DOHH2 (cell line): Measurements from ENCODE around the gene C4orf51.

ENCODE experiments used
- H3F3A ChIP-seq: fragments of 200-600 bp; sonication (generic), shearing (Covaris generic); 2 replicates; pipeline ENCODE4 v1.6.0; 2016; ENCODE audit warnings: antibody characterized with exemption, mild to moderate bottlenecking; ENCODE audit not compliant: control insufficient read depth, insufficient read depth
- H3K27ac ChIP-seq: fragments of 200-600 bp; sonication (generic); 2 replicates; pipeline ENCODE4 v1.5.1; 2014; ENCODE audit warnings: low read depth, mild to moderate bottlenecking, low read length, moderate library complexity
- H3K27me3 ChIP-seq: fragments of 200-600 bp; sonication (generic); 2 replicates; pipeline ENCODE4 v1.6.1; 2014; ENCODE audit warnings: mild to moderate bottlenecking, low read length, mixed read lengths; ENCODE audit not compliant: control insufficient read depth
- H3K36me3 ChIP-seq: fragments of 200-600 bp; sonication (generic); 2 replicates; pipeline ENCODE4 v1.6.1; 2014; ENCODE audit warnings: mild to moderate bottlenecking, low read length, moderate library complexity, mixed read lengths; ENCODE audit not compliant: control insufficient read depth
- H3K4me1 ChIP-seq: fragments of 200-600 bp; sonication (generic); 2 replicates; pipeline ENCODE4 v1.6.1; 2014; ENCODE audit warnings: mild to moderate bottlenecking, low read length, mixed read lengths; ENCODE audit not compliant: control insufficient read depth
- H3K4me2 ChIP-seq: fragments of 200-600 bp; sonication (generic); 2 replicates; pipeline ENCODE4 v1.6.0; 2014; ENCODE audit warnings: mild to moderate bottlenecking, low read length, moderate library complexity
- H3K4me3 ChIP-seq: fragments of 200-600 bp; sonication (generic); 2 replicates; pipeline ENCODE4 v1.5.1; 2014; ENCODE audit warnings: mild to moderate bottlenecking, low read length, mixed read lengths
- H3K79me2 ChIP-seq: fragments of 200-600 bp; sonication (generic); 2 replicates; pipeline ENCODE4 v1.6.1; 2014; ENCODE audit warnings: mild to moderate bottlenecking, low read length, mixed read lengths; ENCODE audit not compliant: control insufficient read depth
- H3K9me2 ChIP-seq: fragments of 200-600 bp; sonication (generic); replicated peaks from 2 replicates; pipeline ENCODE4 v1.6.1; 2014; ENCODE audit warnings: mild to moderate bottlenecking, low read length, mixed read lengths; ENCODE audit not compliant: control insufficient read depth
- H3K9me3 ChIP-seq: fragments of 200-600 bp; sonication (generic); 2 replicates; pipeline ENCODE4 v1.6.1; 2014; ENCODE audit warnings: antibody characterized with exemption, low read length, mixed read lengths; ENCODE audit not compliant: control insufficient read depth, insufficient read depth
- H4K20me1 ChIP-seq: fragments of 200-600 bp; sonication (generic); 2 replicates; pipeline ENCODE4 v1.6.0; 2014; ENCODE audit warnings: low read depth, mild to moderate bottlenecking, antibody characterized with exemption, low read length, moderate library complexity; ENCODE audit not compliant: control insufficient read depth, insufficient read depth
- EZH2phosphoT487 ChIP-seq: fragments of 200-600 bp; sonication (generic); IDR thresholded peaks from 2 replicates; pipeline ENCODE4 v1.6.1; 2017; ENCODE audit warnings: borderline replicate concordance, mild to moderate bottlenecking, antibody characterized with exemption, low read length, moderate library complexity, mixed read lengths
- TF ChIP-seq, protein P1 (sequence below): fragments of 200-600 bp; sonication (generic); IDR thresholded peaks from one replicate; pipeline ENCODE4 v1.5.1; 2014; ENCODE audit warnings: antibody characterized with exemption, mild to moderate bottlenecking, low read depth, low read length; ENCODE audit not compliant: poor library complexity, severe bottlenecking

C4orf51 gene

DNA sequence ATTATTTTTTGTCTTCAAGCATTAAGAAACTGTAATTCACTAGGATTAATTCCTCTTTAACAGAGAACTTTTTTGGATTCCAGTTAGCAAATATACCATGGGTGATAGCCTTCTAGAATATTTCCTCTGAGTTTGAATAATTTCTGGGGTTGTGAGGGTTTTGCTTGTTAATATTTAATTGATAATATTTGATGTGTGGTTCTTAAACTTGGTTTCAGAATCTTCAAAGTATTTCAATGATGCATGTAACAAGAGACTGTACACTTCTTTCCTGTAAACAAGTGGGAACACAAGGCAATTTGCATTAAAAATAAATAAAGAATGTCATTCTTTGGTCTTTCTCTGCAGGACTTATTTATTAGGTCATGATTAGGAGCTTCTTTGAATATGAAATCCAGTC is 9.5 kb upstream of the C4orf51 start:
- Histone ChIP-seq H3K9me2 (no peaks in the 10 kb centered on the region), H3K4me1 (no peaks in the 10 kb centered on the region), H3K27me3 (no peaks in the 10 kb centered on the region), H3K27ac (no peak overlapping the region), H4K20me1 (no peaks in the 10 kb centered on the region), H3K36me3 (no peaks in the 10 kb centered on the region), H3K4me3 (no peak overlapping the region), H3F3A (no peaks in the 10 kb centered on the region), H3K4me2 (no peak overlapping the region), H3K9me3 (no peaks in the 10 kb centered on the region), H3K79me2 (no peaks in the 10 kb centered on the region)
- TF ChIP-seq, protein P1, sequence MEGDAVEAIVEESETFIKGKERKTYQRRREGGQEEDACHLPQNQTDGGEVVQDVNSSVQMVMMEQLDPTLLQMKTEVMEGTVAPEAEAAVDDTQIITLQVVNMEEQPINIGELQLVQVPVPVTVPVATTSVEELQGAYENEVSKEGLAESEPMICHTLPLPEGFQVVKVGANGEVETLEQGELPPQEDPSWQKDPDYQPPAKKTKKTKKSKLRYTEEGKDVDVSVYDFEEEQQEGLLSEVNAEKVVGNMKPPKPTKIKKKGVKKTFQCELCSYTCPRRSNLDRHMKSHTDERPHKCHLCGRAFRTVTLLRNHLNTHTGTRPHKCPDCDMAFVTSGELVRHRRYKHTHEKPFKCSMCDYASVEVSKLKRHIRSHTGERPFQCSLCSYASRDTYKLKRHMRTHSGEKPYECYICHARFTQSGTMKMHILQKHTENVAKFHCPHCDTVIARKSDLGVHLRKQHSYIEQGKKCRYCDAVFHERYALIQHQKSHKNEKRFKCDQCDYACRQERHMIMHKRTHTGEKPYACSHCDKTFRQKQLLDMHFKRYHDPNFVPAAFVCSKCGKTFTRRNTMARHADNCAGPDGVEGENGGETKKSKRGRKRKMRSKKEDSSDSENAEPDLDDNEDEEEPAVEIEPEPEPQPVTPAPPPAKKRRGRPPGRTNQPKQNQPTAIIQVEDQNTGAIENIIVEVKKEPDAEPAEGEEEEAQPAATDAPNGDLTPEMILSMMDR: no peak
- TF ChIP-seq EZH2phosphoT487: no peak

DNA sequence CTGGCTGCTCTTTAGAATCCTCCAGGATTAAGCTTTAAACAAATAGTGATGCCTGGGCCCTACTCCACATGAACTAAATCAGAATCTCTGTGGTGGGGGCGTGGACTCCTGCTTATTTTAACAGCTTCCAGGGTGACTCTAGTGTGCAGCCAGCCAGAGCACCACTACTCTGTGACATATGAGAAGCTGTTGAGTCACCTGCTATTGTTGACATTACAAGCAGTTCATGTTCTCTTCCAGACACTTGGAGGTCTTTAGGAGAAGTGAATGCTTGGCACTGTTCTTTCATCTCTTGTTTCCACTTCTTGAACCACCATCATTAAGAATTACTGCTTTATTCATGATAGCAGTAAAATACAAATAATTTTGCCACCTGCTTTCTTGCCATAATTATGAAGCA is 426 bp upstream of the C4orf51 start:
- H3K4me2 ChIP-seq: no peak overlapping the region
- no peaks in the 10 kb centered on the region; the same call in 1 of the 2 replicates for H3K27me3 ChIP-seq
- no peaks in the 10 kb centered on the region for H4K20me1 ChIP-seq
- H3F3A ChIP-seq: no peaks in the 10 kb centered on the region
- no peaks in the 10 kb centered on the region for H3K9me2 ChIP-seq
- H3K36me3 ChIP-seq: no peaks in the 10 kb centered on the region
- H3K79me2 ChIP-seq: no peaks in the 10 kb centered on the region
- no peaks in the 10 kb centered on the region; the same call in 1 of the 2 replicates for H3K9me3 ChIP-seq
- no peaks in the 10 kb centered on the region for H3K4me1 ChIP-seq
- no peak overlapping the region for H3K4me3 ChIP-seq
- no peak for TF ChIP-seq EZH2phosphoT487
- TF ChIP-seq, protein P1: no peak
- no peak overlapping the region for H3K27ac ChIP-seq

DNA sequence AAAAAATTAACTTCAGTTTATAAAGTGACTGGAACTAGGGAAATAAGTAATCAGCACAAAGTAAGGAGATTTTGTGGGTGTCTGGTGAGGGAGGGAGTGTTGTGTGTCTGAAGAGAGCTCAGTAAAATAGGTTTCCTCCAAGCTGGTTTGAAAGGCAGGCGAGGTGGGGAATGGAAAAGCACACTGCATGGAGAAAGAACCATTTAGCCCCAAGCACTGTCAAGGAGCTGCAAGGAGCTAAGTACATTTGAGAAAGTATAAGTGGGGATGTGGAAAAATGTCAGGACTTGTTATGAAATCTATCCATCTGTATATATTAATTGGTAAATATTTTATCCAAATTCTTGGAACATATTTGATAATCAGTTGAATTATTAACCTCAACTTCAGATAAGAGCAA is 956 bp downstream of the C4orf51 start:
- Histone ChIP-seq H3K9me2 (no peaks in the 10 kb centered on the region), H3K27me3 (no peaks in the 10 kb centered on the region; the same call in 1 of the 2 replicates), H3K4me1 (no peaks in the 10 kb centered on the region), H3K4me3 (no peak overlapping the region), H3K36me3 (no peaks in the 10 kb centered on the region), H3K79me2 (no peaks in the 10 kb centered on the region), H3F3A (no peaks in the 10 kb centered on the region), H3K27ac (no peak overlapping the region), H3K4me2 (no peak overlapping the region), H4K20me1 (no peaks in the 10 kb centered on the region), H3K9me3 (no peaks in the 10 kb centered on the region; the same call in 1 of the 2 replicates)
- TF ChIP-seq, protein P1: no peak
- no peak for TF ChIP-seq EZH2phosphoT487

DNA sequence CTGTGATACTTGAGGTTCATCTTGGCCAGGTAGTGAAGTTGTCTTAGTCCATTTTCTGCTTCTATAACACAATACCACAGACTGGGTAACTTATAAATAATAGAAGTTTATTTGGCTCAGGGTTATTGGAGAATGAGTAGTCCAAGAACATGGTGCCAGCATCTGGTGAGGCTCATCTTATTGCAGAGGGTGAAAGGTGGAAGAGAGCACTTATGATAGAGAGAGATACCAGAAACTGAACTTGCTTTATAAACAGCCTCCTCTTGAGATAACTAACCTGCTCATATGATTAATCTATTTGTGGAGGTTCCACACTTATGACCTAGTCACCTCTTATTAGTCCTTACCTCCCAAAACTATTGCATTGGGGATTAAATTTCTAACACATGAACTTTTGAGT is 1.6 kb downstream of the C4orf51 start:
- H3K27me3 ChIP-seq: no peaks in the 10 kb centered on the region; the same call in 1 of the 2 replicates
- H3K27ac ChIP-seq: no peak overlapping the region
- no peak for TF ChIP-seq EZH2phosphoT487
- TF ChIP-seq, protein P1: no peak
- H4K20me1 ChIP-seq: no peaks in the 10 kb centered on the region
- H3K9me2 ChIP-seq: no peaks in the 10 kb centered on the region
- no peak overlapping the region for H3K4me2 ChIP-seq
- H3K4me3 ChIP-seq: no peak overlapping the region
- H3K4me1 ChIP-seq: no peaks in the 10 kb centered on the region
- H3K9me3 ChIP-seq: no peaks in the 10 kb centered on the region; the same call in 1 of the 2 replicates
- H3K36me3 ChIP-seq: no peaks in the 10 kb centered on the region
- H3K79me2 ChIP-seq: no peaks in the 10 kb centered on the region
- H3F3A ChIP-seq: no peaks in the 10 kb centered on the region
